ENCODE data around the gene PPP1R8. TPM values are rescaled to one million over a fixed set of nuclear protein-coding genes. Genes with fewer than 3 reads are reported as not detected.
"Not testable (repeated sequence)": the region's sequence is repeated elsewhere in the genome, so short reads cannot be mapped to it uniquely, and the experiment has no call there.

Gene PPP1R8
- total RNA-seq, 2 experiments from 2014 or later: 42.9 to 43.8 TPM

GRCh38 chr1:27862671-27863537, 32.3 kb downstream of the PPP1R8 start:
- Mint-ChIP-seq H3K9me3 (no peaks in the 10 kb centered on the region), H3K36me3 (no peaks in the 10 kb centered on the region), H3K27ac (peak overlapping the region; percentile 20), H3K4me1 (ENCODE audit: low read depth) (peaks cover 29% of the 10 kb centered on the region), H3K27me3 (no peaks in the 10 kb centered on the region), H3K4me3 (no peak overlapping the region)
- peak; percentile 34 for DNase-seq
- ChIA-PET POLR2A (no interaction called here), CTCF (interaction anchor here (1.0 to 1.5 kb wide), 2 partner anchors 47 to 346 kb away, joined by 3 read pairs; no protein-coding TSS in a partner anchor)
- intact Hi-C loops (cut with micrococcal nuclease): loop anchor here (5.0 kb wide), 1 partner anchor 224 kb away; the partner anchor contains the start of gene EYA3

GRCh38 chr1:27863538-27863915, 32.9 kb downstream of the PPP1R8 start:
- Mint-ChIP-seq H3K9me3 (no peaks in the 10 kb centered on the region), H3K27ac (no peak overlapping the region), H3K4me3 (no peak overlapping the region), H3K36me3 (no peaks in the 10 kb centered on the region), H3K27me3 (no peaks in the 10 kb centered on the region), H3K4me1 (ENCODE audit: low read depth) (peaks cover 30% of the 10 kb centered on the region)
- ChIA-PET CTCF (interaction anchor here (1.0 to 1.5 kb wide), 2 partner anchors 46 to 345 kb away, joined by 3 read pairs; no protein-coding TSS in a partner anchor), POLR2A (no interaction called here)
- DNase-seq: no peak
- intact Hi-C loops (cut with micrococcal nuclease): loop anchor here (5.0 kb wide), 1 partner anchor 224 kb away; the partner anchor contains the start of gene EYA3

- POLR2A ChIA-PET: no interaction called here
- Mint-ChIP-seq H3K9me3 (no peaks in the 10 kb centered on the region), H3K36me3 (no peaks in the 10 kb centered on the region), H3K4me1 (ENCODE audit: low read depth) (peaks cover 37% of the 10 kb centered on the region), H3K27ac (peak overlapping the region; percentile 84), H3K4me3 (no peak overlapping the region), H3K27me3 (no peaks in the 10 kb centered on the region)
- intact Hi-C loops (cut with micrococcal nuclease): loop anchor here (5.0 kb wide), 1 partner anchor 223 kb away; the partner anchor contains the start of gene EYA3
- DNase-seq: peak; percentile 67
- CTCF ChIA-PET: interaction anchor here (1.0 to 1.5 kb wide), 2 partner anchors 45 to 345 kb away, joined by 3 read pairs; no protein-coding TSS in a partner anchor
Measured at GRCh38 chr1:27864264-27864895, 33.8 kb downstream of the PPP1R8 start.

- POLR2A ChIA-PET: no interaction called here
- Mint-ChIP-seq H3K9me3 (no peaks in the 10 kb centered on the region), H3K4me3 (no peak overlapping the region), H3K4me1 (ENCODE audit: low read depth) (peaks cover 43% of the 10 kb centered on the region), H3K27ac (peak overlapping the region; percentile 13), H3K36me3 (no peaks in the 10 kb centered on the region), H3K27me3 (no peaks in the 10 kb centered on the region)
- intact Hi-C loops (cut with micrococcal nuclease): no loop called here
- CTCF ChIA-PET: no interaction called here
- no peak for DNase-seq
Measured at GRCh38 chr1:27865821-27866220, 35.2 kb downstream of the PPP1R8 start.

- peak overlapping the region; percentile 66 for H3K4me3 Mint-ChIP-seq
- ChIA-PET POLR2A (no interaction called here), CTCF (no interaction called here)
- intact Hi-C loops (cut with micrococcal nuclease): no loop called here
- peak overlapping the region; percentile 97 for H3K27ac Mint-ChIP-seq
- DNase-seq: no peak
- H3K4me1 Mint-ChIP-seq (ENCODE audit: low read depth): peaks cover 40% of the 10 kb centered on the region
- H3K36me3 Mint-ChIP-seq: no peaks in the 10 kb centered on the region
- H3K9me3 Mint-ChIP-seq: no peaks in the 10 kb centered on the region
- H3K27me3 Mint-ChIP-seq: no peaks in the 10 kb centered on the region
Measured at GRCh38 chr1:27868556-27868931, 38.0 kb downstream of the PPP1R8 start.

GRCh38 chr1:27868932-27869718, 38.5 kb downstream of the PPP1R8 start:
- Mint-ChIP-seq H3K27me3 (no peaks in the 10 kb centered on the region), H3K4me1 (ENCODE audit: low read depth) (peaks cover 38% of the 10 kb centered on the region), H3K36me3 (no peaks in the 10 kb centered on the region), H3K4me3 (peak overlapping the region; percentile 66), H3K9me3 (no peaks in the 10 kb centered on the region), H3K27ac (peak overlapping the region; percentile 97)
- ChIA-PET CTCF (no interaction called here), POLR2A (interaction anchor here (0.6 kb wide), 1 partner anchor 637 kb away, joined by 3 read pairs; the partner anchor contains the start of gene RCC1)
- peak; percentile 79 for DNase-seq
- intact Hi-C loops (cut with micrococcal nuclease): no loop called here

GRCh38 chr1:27869719-27870085, 39.1 kb downstream of the PPP1R8 start:
- POLR2A ChIA-PET: interaction anchor here (0.6 kb wide), 1 partner anchor 636 kb away, joined by 3 read pairs; the partner anchor contains the start of gene RCC1
- Mint-ChIP-seq H3K36me3 (no peaks in the 10 kb centered on the region), H3K27ac (peak overlapping the region; percentile 97), H3K27me3 (no peaks in the 10 kb centered on the region), H3K4me1 (ENCODE audit: low read depth) (peaks cover 33% of the 10 kb centered on the region), H3K9me3 (no peaks in the 10 kb centered on the region), H3K4me3 (peak overlapping the region; percentile 66)
- no peak for DNase-seq
- intact Hi-C loops (cut with micrococcal nuclease): no loop called here
- CTCF ChIA-PET: no interaction called here

GRCh38 chr1:27871076-27871475, 40.5 kb downstream of the PPP1R8 start:
- POLR2A ChIA-PET: interaction anchor here (1.3 kb wide), 1 partner anchor 41 kb away, joined by 4 read pairs; no protein-coding TSS in a partner anchor
- DNase-seq; H3K27me3 Mint-ChIP-seq; intact Hi-C loops (cut with micrococcal nuclease); H3K36me3 Mint-ChIP-seq; H3K9me3 Mint-ChIP-seq; H3K27ac Mint-ChIP-seq: not testable (repeated sequence)
- H3K4me3 Mint-ChIP-seq: peak overlapping the region; percentile 66
- peaks cover 35% of the 10 kb centered on the region for H3K4me1 Mint-ChIP-seq (ENCODE audit: low read depth)
- CTCF ChIA-PET: interaction anchor here (0.6 kb wide), 1 partner anchor 378 kb away, joined by 3 read pairs; no protein-coding TSS in a partner anchor

- POLR2A ChIA-PET: interaction anchor here (0.7 to 2.4 kb wide), 3 partner anchors 15 to 88 kb away, joined by 3 to 10 read pairs (median 3); partner anchors contain the start of gene XKR8
- Mint-ChIP-seq H3K4me1 (ENCODE audit: low read depth) (peaks cover 37% of the 10 kb centered on the region), H3K27ac (peak within 1 kb of the TSS; percentile 84), H3K4me3 (peak within 1 kb of the TSS; percentile 92), H3K36me3 (peaks cover 4% of the 10 kb centered on the region), H3K9me3 (no peaks in the 10 kb centered on the region), H3K27me3 (no peaks in the 10 kb centered on the region)
- intact Hi-C loops (cut with micrococcal nuclease): loop anchor here (2.0 kb wide), 1 partner anchor 15 kb away; no protein-coding TSS in a partner anchor
- CTCF ChIA-PET: interaction anchor here (0.8 to 1.0 kb wide), 2 partner anchors 68 to 215 kb away, joined by 3 read pairs; no protein-coding TSS in a partner anchor
- peak; percentile 87 for DNase-seq
Measured at GRCh38 chr1:27872059-27872801, 41.6 kb downstream of the PPP1R8 start, which contains the start of gene THEMIS2. THEMIS2 (plus strand) TSS chr1:27872544; CDS start chr1:27872572, 28 bp downstream.

GRCh38 chr1:27872802-27873551, 42.4 kb downstream of the PPP1R8 start:
- H3K4me3 Mint-ChIP-seq: peak overlapping the region; percentile 92
- no peaks in the 10 kb centered on the region for H3K27me3 Mint-ChIP-seq
- intact Hi-C loops (cut with micrococcal nuclease): loop anchor here (2.0 kb wide), 1 partner anchor 14 kb away; no protein-coding TSS in a partner anchor
- H3K27ac Mint-ChIP-seq: peak overlapping the region; percentile 84
- H3K36me3 Mint-ChIP-seq: peaks cover 4% of the 10 kb centered on the region
- DNase-seq: peak; percentile 65
- H3K4me1 Mint-ChIP-seq (ENCODE audit: low read depth): peaks cover 38% of the 10 kb centered on the region
- POLR2A ChIA-PET: interaction anchor here (0.7 to 2.4 kb wide), 4 partner anchors 14 to 87 kb away, joined by 3 to 10 read pairs (median 3); partner anchors contain the start of gene XKR8
- CTCF ChIA-PET: interaction anchor here (0.8 to 1.0 kb wide), 2 partner anchors 68 to 215 kb away, joined by 3 read pairs; no protein-coding TSS in a partner anchor
- no peaks in the 10 kb centered on the region for H3K9me3 Mint-ChIP-seq
